ENCODE measurements around the gene TYMP. TPM values are rescaled to one million over a fixed set of nuclear protein-coding genes. Genes with fewer than 3 reads are reported as not detected.

Gene TYMP
- total and polyA plus RNA-seq, 2 of the 8 experiments (the other 6 are each of a cell fraction or from before 2014, with no cell fraction given): 0.43 to 0.48 TPM

- Histone ChIP-seq H4K8ac (ENCODE audit: extremely low read depth, insufficient read depth, low read length) (no peak overlapping the region), H3K14ac (ENCODE audit: insufficient read length) (no peak overlapping the region), H3K18ac (ENCODE audit: extremely low read depth, low read length) (no peak overlapping the region), H2AFZ (ENCODE audit: low read length) (no peak overlapping the region), H2BK15ac (ENCODE audit: low read length) (no peak overlapping the region), H3K4me2 (ENCODE audit: insufficient read depth in 1 of 2, low read depth in 2 of 2, low read length in 2 of 2) (no peak overlapping the region), H3K27ac (ENCODE audit: low read depth, low read length) (no peak overlapping the region), H2BK20ac (ENCODE audit: low read length) (no peak overlapping the region), H3K23ac (ENCODE audit: insufficient read length) (no peak overlapping the region), H2BK12ac (ENCODE audit: low read depth, low read length) (no peak overlapping the region), H3K4ac (replicated peaks; ENCODE audit: insufficient read length, low read depth, low read length) (no peak overlapping the region), H3K4me1 (replicated peaks in 1 of 4; ENCODE audit: control insufficient read depth in 3 of 4, insufficient read depth in 4 of 4, low read length in 3 of 4) (peaks cover 1 to 8% (median 3%) of the 10 kb centered on the region in 4 experiments; a peak in 6 of 7 replicates), H3K9me3 (ENCODE audit: insufficient read depth in 2 of 2, low read depth in 1 of 2, low read length in 1 of 2) (no peaks in the 10 kb centered on the region), H3K9ac (replicated peaks in 1 of 4; ENCODE audit: extremely low read depth in 1 of 4, low read depth in 3 of 4, low read length in 3 of 4) (no peak overlapping the region), H3K4me3 (ENCODE audit: extremely low read depth in 1 of 4, insufficient read depth in 2 of 4, low read depth in 3 of 4, low read length in 4 of 4) (no peak overlapping the region), H3K56ac (replicated peaks; ENCODE audit: insufficient read length, low read depth, low read length) (no peak overlapping the region), H3K79me1 (ENCODE audit: low read depth, low read length) (peaks cover 3% of the 10 kb centered on the region; the same call in 1 of the 2 replicates), H3K23me2 (ENCODE audit: low read depth, low read length) (peaks cover 9% of the 10 kb centered on the region; the same call in 1 of the 2 replicates), H2AK5ac (ENCODE audit: low read depth, low read length) (no peak overlapping the region), H4K20me1 (replicated peaks in 1 of 2; ENCODE audit: control insufficient read depth in 1 of 2, insufficient read depth in 2 of 2, low read length in 2 of 2) (peaks cover 0 to 15% of the 10 kb centered on the region in 2 experiments), H4K91ac (replicated peaks; ENCODE audit: insufficient read length, low read length) (no peak overlapping the region), H3K36me3 (ENCODE audit: control insufficient read depth in 2 of 4, insufficient read depth in 4 of 4, low read length in 3 of 4) (peaks cover 0 to 15% (median 0%) of the 10 kb centered on the region in 4 experiments; a peak in 2 of 8 replicates), H2BK120ac (replicated peaks; ENCODE audit: low read depth, low read length) (no peak overlapping the region), H4K5ac (ENCODE audit: insufficient read length, low read depth, low read length) (no peak overlapping the region), H2BK5ac (ENCODE audit: low read depth, low read length) (no peak overlapping the region), H3K27me3 (replicated peaks in 1 of 4; ENCODE audit: control insufficient read depth in 3 of 4, extremely low read depth in 1 of 4, insufficient read depth in 3 of 4, low read length in 3 of 4) (no peaks in the 10 kb centered on the region), H3K79me2 (ENCODE audit: control insufficient read depth in 1 of 2, insufficient read depth in 2 of 2, low read length in 2 of 2) (peaks cover 0 to 3% of the 10 kb centered on the region in 2 experiments; a peak in 2 of 4 replicates)
- TF ChIP-seq SP4 (IDR thresholded peaks at IDR 0.05; ENCODE audit: low read length) (no peak), KDM5A (IDR thresholded peaks at IDR 0.05; ENCODE audit: low read length) (no peak), CTCF (IDR thresholded peaks at IDR 0.05; ENCODE audit: control extremely low read depth in 1 of 3, insufficient read depth in 1 of 3, low read depth in 1 of 3, low read length in 3 of 3) (peak; percentile 9 to 46 (median 15); a peak in 2 of 4 replicates)
- FAIRE-seq (no peak), DNase-seq (ENCODE audit: low read depth in 1 of 2, low spot score in 2 of 2) (peak in 1 of 2 experiments; percentile 65)
- POLR2A ChIA-PET (ENCODE audit: partially characterized antibody): interaction anchor here (0.6 to 3.4 kb wide), 3 partner anchors 12 to 25 kb away, joined by 3 to 21 read pairs (median 3); no protein-coding TSS in a partner anchor
- CTCF ChIA-PET (ENCODE audit: partially characterized antibody): interaction anchor here (0.9 to 2.7 kb wide), 8 partner anchors 12 to 143 kb away, joined by 3 to 11 read pairs (median 3); partner anchors contain the start of gene MIOX
- 90% methylated on average over 20 of the region's 26 CpGs; no CpG with 5 or more reads in 1 of the 2 experiments for WGBS, 2 experiments (ENCODE audit: extremely low coverage in 1 of 2, insufficient coverage in 1 of 2, insufficient read length in 1 of 2, insufficient replicate concordance in 2 of 2, low coverage in 1 of 2, low lambda C conversion rate in 2 of 2, missing lambda C conversion rate in 1 of 2)
These were observed 26.2 kb downstream of the TYMP start for GRCh38 chr22:50503475-50504145.
